Mucosa of descending colon (tissue), 3 donors: ENCODE results near the gene ARFIP2. TPM values are rescaled to one million over a fixed set of nuclear protein-coding genes. Genes with fewer than 3 reads are reported as not detected.

Experiments
- ATAC-seq: fragments of 200-7000 bp; cut with Tn5 transposase; one replicate; pipeline ENCODE4 v1.9.1; 2020; ENCODE audit warnings: mild to moderate bottlenecking, moderate library complexity
- DNase-seq, 3 donors: peaks; one replicate each; pipeline ENCODE4 v3.0.0-alpha.2; 2020
- H3K36me3 ChIP-seq: fragments of 200-600 bp; one replicate; pipeline ENCODE4 v1.8.0; 2021; ENCODE audit warnings: low read depth, mild to moderate bottlenecking
- H3K4me1 ChIP-seq: fragments of 200-600 bp; one replicate; pipeline ENCODE4 v1.8.0; 2021; ENCODE audit warnings: low read depth, mild to moderate bottlenecking
- H3K4me3 ChIP-seq: fragments of 200-600 bp; one replicate; pipeline ENCODE4 v1.8.0; 2021; ENCODE audit warnings: mild to moderate bottlenecking
- H3K9me3 ChIP-seq: fragments of 200-600 bp; one replicate; pipeline ENCODE4 v1.8.0; 2021; ENCODE audit warnings: mild to moderate bottlenecking
- intact Hi-C, 2 donors: fragments of 100-400 bp; cut with DNase I in 1 of 2; cut with micrococcal nuclease in 1 of 2; formaldehyde crosslinking; loops; one replicate each; pipeline versions ENCODE4 v1.11.0 to v1.11.1; 2022; cut with DNase I, micrococcal nuclease
- long read RNA-seq, 2 donors: library from polyadenylated mRNA; unstranded; transcript quantifications; one replicate each; pipeline ENCODE4 v2.0.0, GENCODE V29; 2019 to 2021
- total RNA-seq, 3 donors: library from RNA; stranded (reverse); fragmentation: NEBNext Ultra II Directional in 2 of 3; extraction: Animal tissue kit (Norgen Biotek cat#: 25700) in 2 of 3; gene quantifications; one replicate each; pipeline versions ENCODE4 v1.2.1 to v1.2.4, GENCODE V29; 2021 to 2023
- TF ChIP-seq, protein P1 (sequence below): fragments of 200-600 bp; IDR thresholded peaks from one replicate; pipeline ENCODE4 v1.8.0; 2022; ENCODE audit warnings: antibody characterized with exemption, mild to moderate bottlenecking
- donor health status: DM: no; HTN: no; CAD: no; lungs with moderate emphysema.
- donor health status: DM: no; HTN: no; CAD: no.
- donor health status: DM: no; HTN: yes; CAD: no.

Gene ARFIP2, protein sequence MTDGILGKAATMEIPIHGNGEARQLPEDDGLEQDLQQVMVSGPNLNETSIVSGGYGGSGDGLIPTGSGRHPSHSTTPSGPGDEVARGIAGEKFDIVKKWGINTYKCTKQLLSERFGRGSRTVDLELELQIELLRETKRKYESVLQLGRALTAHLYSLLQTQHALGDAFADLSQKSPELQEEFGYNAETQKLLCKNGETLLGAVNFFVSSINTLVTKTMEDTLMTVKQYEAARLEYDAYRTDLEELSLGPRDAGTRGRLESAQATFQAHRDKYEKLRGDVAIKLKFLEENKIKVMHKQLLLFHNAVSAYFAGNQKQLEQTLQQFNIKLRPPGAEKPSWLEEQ
- total RNA-seq, result 10 to 100 TPM; 52.7 to 85.0 (median 76.6) TPM
- long read RNA-seq, donor 1, transcript ARFIP2-201 (8 exons, 2,543 nt), result minor isoform, 14 of 55 reads
- long read RNA-seq, donor 1, transcript ARFIP2-202 (8 exons, 1,868 nt), result major isoform, 15 of 55 reads
- long read RNA-seq, donor 1, partial matches to known transcripts, result 10 of 55 reads
- long read RNA-seq, donor 1, other reads (novel, unspliced or antisense), result 15 of 55 reads
- long read RNA-seq, donor 2, transcript ARFIP2-201 (8 exons, 2,543 nt), result major isoform, 36 of 72 reads
- long read RNA-seq, donor 2, transcript ARFIP2-202 (8 exons, 1,868 nt), result minor isoform, 21 of 72 reads
- long read RNA-seq, donor 2, partial matches to known transcripts, result 3 of 72 reads
- long read RNA-seq, donor 2, other reads (novel, unspliced or antisense), result 8 of 72 reads

DNA sequence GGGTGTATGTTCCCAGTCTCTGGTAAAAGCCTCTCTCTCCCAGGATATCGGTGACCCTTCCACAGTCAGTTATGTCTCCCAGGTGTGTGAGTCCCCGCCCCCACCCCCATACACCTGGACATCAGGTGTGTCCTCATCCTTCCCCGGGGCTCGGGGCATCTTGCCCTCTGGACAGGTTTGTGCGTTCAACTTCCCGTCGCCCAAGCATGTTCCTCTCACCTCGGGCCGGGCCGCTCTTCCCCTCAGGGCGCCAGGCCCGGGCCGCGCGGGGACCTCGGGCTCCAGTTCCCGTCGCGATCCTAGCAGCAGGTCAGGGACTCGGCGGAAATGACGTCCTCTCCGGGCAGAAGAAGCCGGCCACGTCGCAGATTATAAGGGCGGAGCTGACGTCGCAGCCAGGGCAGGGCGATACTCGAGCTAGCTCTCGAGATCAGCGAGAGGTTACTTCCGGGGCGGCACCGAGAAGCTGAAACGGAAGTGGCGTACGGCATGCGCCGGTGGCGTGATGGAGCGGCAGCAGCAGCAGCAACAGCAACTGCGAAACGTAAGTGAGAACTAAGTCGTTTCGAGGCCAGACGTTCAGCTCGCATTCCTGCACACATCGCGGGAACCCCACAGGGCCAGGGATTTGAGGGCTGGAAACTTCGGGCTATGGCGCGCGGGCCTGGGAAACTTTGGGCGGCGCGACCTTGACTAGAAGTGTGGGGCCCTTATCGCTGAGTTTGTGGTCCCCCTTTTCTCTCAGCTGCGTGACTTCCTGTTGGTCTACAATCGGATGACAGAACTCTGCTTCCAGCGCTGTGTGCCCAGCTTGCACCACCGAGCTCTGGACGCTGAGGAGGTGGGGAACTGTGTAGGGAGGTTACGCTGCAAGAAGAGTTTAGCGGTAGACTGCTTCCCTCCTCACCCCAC is at the start of gene ARFIP2, which contains the start of gene TIMM10B:
TSS of gene ARFIP2 (minus strand) at position 320 of the 912 bp plus-strand sequence. CDS start 910 bp downstream, outside the sequence.
TSS of gene TIMM10B (plus strand) at position 490 of the 912 bp plus-strand sequence. CDS start at position 506, 16 bp downstream.
- DNase-seq, result peak; percentile 98 to 99 (median 99)
- TF ChIP-seq, protein P1, sequence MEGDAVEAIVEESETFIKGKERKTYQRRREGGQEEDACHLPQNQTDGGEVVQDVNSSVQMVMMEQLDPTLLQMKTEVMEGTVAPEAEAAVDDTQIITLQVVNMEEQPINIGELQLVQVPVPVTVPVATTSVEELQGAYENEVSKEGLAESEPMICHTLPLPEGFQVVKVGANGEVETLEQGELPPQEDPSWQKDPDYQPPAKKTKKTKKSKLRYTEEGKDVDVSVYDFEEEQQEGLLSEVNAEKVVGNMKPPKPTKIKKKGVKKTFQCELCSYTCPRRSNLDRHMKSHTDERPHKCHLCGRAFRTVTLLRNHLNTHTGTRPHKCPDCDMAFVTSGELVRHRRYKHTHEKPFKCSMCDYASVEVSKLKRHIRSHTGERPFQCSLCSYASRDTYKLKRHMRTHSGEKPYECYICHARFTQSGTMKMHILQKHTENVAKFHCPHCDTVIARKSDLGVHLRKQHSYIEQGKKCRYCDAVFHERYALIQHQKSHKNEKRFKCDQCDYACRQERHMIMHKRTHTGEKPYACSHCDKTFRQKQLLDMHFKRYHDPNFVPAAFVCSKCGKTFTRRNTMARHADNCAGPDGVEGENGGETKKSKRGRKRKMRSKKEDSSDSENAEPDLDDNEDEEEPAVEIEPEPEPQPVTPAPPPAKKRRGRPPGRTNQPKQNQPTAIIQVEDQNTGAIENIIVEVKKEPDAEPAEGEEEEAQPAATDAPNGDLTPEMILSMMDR, result no peak
- no peaks in the 10 kb centered on the region for H3K9me3 ChIP-seq
- H3K4me3 ChIP-seq, result peak within 1 kb of the TSS; percentile 50
- H3K36me3 ChIP-seq, result peaks cover 5% of the 10 kb centered on the region
- intact Hi-C loops, result no loop called here
- ATAC-seq, result peak; percentile 99
- H3K4me1 ChIP-seq, result peaks cover 34% of the 10 kb centered on the region

DNA sequence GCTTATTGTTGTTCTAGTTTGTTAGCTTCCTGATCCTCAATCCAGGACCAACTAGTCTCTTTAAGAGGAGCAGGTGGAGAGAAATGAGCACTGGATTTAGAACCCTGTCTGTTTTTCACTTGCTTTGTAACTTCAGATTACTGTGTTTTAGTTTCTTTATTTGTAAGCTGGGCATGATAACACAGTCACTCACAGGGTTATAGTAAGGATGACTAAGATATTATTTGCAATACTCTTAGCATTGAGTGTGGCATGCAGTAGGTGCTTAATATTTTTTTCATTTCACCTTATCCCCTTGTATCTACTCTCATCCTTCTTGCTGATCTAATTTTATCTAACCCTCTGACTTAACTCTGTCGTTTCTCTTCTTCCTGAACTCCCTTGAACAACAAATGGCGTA is 49.7 kb upstream of the ARFIP2 start:
- ATAC-seq, result no peak
- no peak overlapping the region for H3K4me3 ChIP-seq
- TF ChIP-seq, protein P1, result no peak
- intact Hi-C loops, result no loop called here
- H3K36me3 ChIP-seq, result no peaks in the 10 kb centered on the region
- H3K9me3 ChIP-seq, result no peaks in the 10 kb centered on the region
- no peaks in the 10 kb centered on the region for H3K4me1 ChIP-seq
- DNase-seq, result no peak

DNA sequence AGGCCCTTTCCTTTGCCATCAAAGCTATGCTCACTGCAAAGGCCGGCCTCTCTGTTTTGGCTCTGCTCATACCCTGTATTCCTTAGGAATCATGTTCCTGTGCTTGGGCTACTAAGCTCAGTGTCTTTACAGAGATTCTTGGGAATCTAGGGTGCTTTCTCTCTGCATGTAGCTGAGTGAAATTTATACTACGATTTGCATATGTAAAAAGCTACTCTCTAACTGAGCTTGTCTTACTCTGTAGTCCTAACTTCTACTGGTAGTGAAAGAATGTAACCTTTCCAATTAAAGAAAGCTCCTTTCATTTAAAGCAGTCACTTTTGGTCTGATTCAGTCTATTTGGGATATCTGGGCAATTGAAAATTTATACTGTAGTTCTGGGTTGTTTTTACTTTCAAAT is 48.1 kb upstream of the ARFIP2 start:
- H3K4me1 ChIP-seq, result no peaks in the 10 kb centered on the region
- H3K36me3 ChIP-seq, result no peaks in the 10 kb centered on the region
- DNase-seq (no peak), ATAC-seq (no peak)
- H3K9me3 ChIP-seq, result no peaks in the 10 kb centered on the region
- intact Hi-C loops, result no loop called here
- no peak overlapping the region for H3K4me3 ChIP-seq
- TF ChIP-seq, protein P1, result no peak

DNA sequence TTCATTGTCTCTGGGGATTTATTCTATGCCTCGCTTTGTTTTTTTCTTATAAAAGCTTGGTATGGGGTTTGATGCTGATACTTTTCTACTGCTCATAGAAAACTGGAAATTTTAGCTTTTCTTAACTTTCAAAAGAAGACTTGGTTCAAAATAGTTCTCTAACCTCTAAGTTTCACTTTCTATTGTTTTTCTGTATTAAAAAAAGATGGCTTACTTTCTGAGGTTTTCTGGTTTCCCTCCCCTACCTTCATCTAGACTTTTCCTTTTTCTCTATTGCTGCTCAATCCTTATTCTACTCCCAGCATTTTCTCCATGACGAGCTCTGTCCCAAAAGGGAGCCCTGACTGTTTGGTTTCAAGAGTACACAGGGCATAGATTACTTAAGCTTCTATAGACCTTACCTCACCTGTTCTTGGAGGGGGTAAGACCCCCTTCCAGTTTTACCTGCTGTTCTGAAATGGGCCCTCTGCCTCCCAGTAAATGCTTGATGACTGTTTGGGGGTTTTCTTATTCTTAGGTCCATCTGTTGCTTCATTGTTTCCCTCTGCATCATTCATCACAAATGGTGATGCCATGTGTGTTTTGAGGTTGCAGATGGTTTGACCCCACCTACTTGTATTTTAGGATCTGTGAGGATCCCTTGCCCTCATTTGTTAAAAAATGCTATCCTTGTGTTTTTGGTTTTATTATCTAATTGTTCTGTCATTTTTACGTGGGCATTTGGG is 45.4 kb upstream of the ARFIP2 start:
- H3K9me3 ChIP-seq, result no peaks in the 10 kb centered on the region
- no peaks in the 10 kb centered on the region for H3K36me3 ChIP-seq
- intact Hi-C loops, result no loop called here
- H3K4me1 ChIP-seq, result no peaks in the 10 kb centered on the region
- TF ChIP-seq, protein P1, result no peak
- DNase-seq, result no peak
- ATAC-seq, result no peak
- no peak overlapping the region for H3K4me3 ChIP-seq
